Stomach (tissue), 4 donors: ENCODE measurements around the gene ZNF600.
"Not testable (repeated sequence)": the region's sequence is repeated elsewhere in the genome, so short reads cannot be mapped to it uniquely, and the experiment has no call there.

Experiments used
- EP300 ChIP-seq: sonication (generic); formaldehyde crosslinking; IDR thresholded peaks from one replicate; pipeline ENCODE4 v1.6.1; 2017; ENCODE audit warnings: antibody characterized with exemption
- TF ChIP-seq, protein P1 (sequence below), 7 experiments: fragments of 450-650 bp in 4 of 7; fragments of 200-600 bp in 3 of 7; sonication (generic) in 3 of 7; IDR thresholded peaks; one replicate each; pipeline ENCODE4 v1.5.1; 2016 to 2019; ENCODE audit warnings: antibody characterized with exemption in 7 of 7, control low read depth in 2 of 7, mild to moderate bottlenecking in 1 of 7

GRCh38 chr19:52756447-52756846 lies 30.1 kb downstream of the ZNF600 start:
- TF ChIP-seq, protein P1, sequence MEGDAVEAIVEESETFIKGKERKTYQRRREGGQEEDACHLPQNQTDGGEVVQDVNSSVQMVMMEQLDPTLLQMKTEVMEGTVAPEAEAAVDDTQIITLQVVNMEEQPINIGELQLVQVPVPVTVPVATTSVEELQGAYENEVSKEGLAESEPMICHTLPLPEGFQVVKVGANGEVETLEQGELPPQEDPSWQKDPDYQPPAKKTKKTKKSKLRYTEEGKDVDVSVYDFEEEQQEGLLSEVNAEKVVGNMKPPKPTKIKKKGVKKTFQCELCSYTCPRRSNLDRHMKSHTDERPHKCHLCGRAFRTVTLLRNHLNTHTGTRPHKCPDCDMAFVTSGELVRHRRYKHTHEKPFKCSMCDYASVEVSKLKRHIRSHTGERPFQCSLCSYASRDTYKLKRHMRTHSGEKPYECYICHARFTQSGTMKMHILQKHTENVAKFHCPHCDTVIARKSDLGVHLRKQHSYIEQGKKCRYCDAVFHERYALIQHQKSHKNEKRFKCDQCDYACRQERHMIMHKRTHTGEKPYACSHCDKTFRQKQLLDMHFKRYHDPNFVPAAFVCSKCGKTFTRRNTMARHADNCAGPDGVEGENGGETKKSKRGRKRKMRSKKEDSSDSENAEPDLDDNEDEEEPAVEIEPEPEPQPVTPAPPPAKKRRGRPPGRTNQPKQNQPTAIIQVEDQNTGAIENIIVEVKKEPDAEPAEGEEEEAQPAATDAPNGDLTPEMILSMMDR (IDR thresholded peaks at IDR 0.05): not testable (repeated sequence)
- TF ChIP-seq EP300: not testable (repeated sequence)
